Natural killer cell (primary cell): ENCODE data around the gene PLEKHJ1. TPM values are rescaled to one million over a fixed set of nuclear protein-coding genes. Genes with fewer than 3 reads are reported as not detected.

Experiments
- ATAC-seq, 3 donors: fragments of 150-1000 bp in 2 of 3; fragments of 200-7000 bp in 1 of 3; cut with Tn5 transposase; 1 replicate in 1 of 3; 2 replicates in 2 of 3; pipeline ENCODE4 v1.10.0; 2021; ENCODE audit warnings: mild to moderate bottlenecking in 2 of 3, moderate library complexity in 2 of 3
- DNase-seq, 2 donors: peaks; one replicate each; pipeline versions ENCODE4 v3.0.0 to v3.0.0-alpha.2; 2013 to 2021; ENCODE audit warnings: mixed read lengths in 1 of 2
- H3K27ac ChIP-seq: one replicate; pipeline ENCODE4 v1.5.1; 2013; ENCODE audit warnings: mild to moderate bottlenecking, low read length
- H3K27me3 ChIP-seq: one replicate; pipeline ENCODE4 v1.6.1; 2013; ENCODE audit warnings: low read length; ENCODE audit not compliant: control insufficient read depth, insufficient read depth
- H3K36me3 ChIP-seq: one replicate; pipeline ENCODE4 v1.6.1; 2013; ENCODE audit warnings: low read length; ENCODE audit not compliant: control insufficient read depth, insufficient read depth
- H3K4me1 ChIP-seq: one replicate; pipeline ENCODE4 v1.6.1; 2013; ENCODE audit warnings: low read length; ENCODE audit not compliant: control insufficient read depth, insufficient read depth
- H3K4me3 ChIP-seq: one replicate; pipeline ENCODE4 v1.5.1; 2013; ENCODE audit warnings: low read length
- H3K9me3 ChIP-seq: one replicate; pipeline ENCODE4 v1.6.1; 2013; ENCODE audit warnings: low read length; ENCODE audit not compliant: control insufficient read depth, insufficient read depth
- H3K27ac Mint-ChIP-seq, 2 donors: one replicate each; pipeline ENCODE4 v1.8.0; 2022; ENCODE audit warnings: mild to moderate bottlenecking in 2 of 2, mixed read lengths in 2 of 2, moderate library complexity in 1 of 2
- H3K27me3 Mint-ChIP-seq, 2 donors: one replicate each; pipeline ENCODE4 v1.8.0; 2022; ENCODE audit warnings: low read depth in 2 of 2, mixed read lengths in 2 of 2
- H3K36me3 Mint-ChIP-seq: one replicate; pipeline ENCODE4 v1.8.0; 2022; ENCODE audit warnings: mixed read lengths
- H3K4me1 Mint-ChIP-seq, 2 donors: one replicate each; pipeline ENCODE4 v1.8.0; 2022; ENCODE audit warnings: mixed read lengths in 2 of 2
- H3K4me3 Mint-ChIP-seq: one replicate; pipeline ENCODE4 v1.8.0; 2022; ENCODE audit warnings: mild to moderate bottlenecking, moderate library complexity, mixed read lengths
- H3K9me3 Mint-ChIP-seq, 2 donors: one replicate each; pipeline ENCODE4 v1.8.0; 2022; ENCODE audit warnings: mixed read lengths in 2 of 2
- WGBS: methylation state at CpG from one replicate; pipeline ENCODE4 v1.1.7; 2013; ENCODE audit warnings: missing lambda C conversion rate; ENCODE audit not compliant: insufficient coverage; 5-methylcytosine and 5-hydroxymethylcytosine counted together
- intact Hi-C: fragments of 100-400 bp; cut with micrococcal nuclease; formaldehyde crosslinking; loops from one replicate; pipeline ENCODE4 v1.14.2; 2022
- total RNA-seq, 4 donors: library from RNA; stranded (reverse); fragments of 120-200 nt in 1 of 4; gene quantifications; one replicate each; pipeline versions ENCODE4 v1.2.3 to v1.2.4, GENCODE V29; 2013 to 2022
- TF ChIP-seq, protein P1 (sequence below): fragments of 200-600 bp; IDR thresholded peaks from one replicate; pipeline ENCODE4 v1.8.0; 2022; ENCODE audit warnings: antibody characterized with exemption

PLEKHJ1 gene
- total RNA-seq, 3 donors from 2014 or later (not counting 1 experiment from before 2014, with no cell fraction given) = 36.7 to 45.8 (median 44.7) TPM

DNA sequence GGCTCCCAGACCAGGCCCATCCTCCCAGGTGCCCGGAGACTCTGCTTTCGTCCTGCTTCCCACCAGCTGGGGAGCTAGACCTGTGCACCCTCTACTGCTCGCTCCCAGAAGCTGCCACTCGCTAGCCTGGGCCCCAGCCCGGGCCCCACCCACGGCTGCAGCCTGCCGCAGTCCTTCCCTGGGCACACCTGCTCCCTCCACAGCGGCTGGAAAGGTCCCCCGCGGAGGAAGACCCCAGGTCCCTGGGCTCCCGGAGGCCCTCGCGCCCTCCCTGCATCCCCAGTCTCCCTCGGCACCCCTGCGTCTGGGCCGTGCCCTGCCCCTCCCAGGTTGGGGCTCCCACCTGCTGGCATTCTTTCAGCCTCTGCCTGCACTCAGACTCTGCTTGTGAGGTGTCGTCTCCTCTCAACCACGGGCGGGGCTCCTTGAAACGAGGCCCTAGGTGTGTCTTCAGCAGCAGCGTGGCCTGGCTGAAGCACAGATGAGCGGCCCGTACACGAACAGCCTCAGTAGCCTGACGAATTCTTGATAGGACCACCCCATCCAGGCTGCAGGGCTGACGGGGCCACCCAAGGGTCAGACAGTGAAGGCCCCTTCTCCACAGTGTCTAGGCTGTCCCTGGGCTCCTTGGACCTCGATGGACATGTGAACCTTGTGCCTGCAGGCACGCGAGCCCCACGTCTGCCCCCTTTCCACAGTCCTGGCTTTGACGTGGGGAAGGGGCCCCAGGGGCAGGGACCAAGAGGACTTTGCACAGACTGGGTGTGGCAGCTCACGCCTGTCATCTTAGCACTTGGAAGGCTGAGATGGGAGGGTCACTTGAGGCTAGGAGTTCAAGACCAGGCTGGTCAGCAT is 44.4 kb downstream of the PLEKHJ1 start:
- TF ChIP-seq, protein P1, sequence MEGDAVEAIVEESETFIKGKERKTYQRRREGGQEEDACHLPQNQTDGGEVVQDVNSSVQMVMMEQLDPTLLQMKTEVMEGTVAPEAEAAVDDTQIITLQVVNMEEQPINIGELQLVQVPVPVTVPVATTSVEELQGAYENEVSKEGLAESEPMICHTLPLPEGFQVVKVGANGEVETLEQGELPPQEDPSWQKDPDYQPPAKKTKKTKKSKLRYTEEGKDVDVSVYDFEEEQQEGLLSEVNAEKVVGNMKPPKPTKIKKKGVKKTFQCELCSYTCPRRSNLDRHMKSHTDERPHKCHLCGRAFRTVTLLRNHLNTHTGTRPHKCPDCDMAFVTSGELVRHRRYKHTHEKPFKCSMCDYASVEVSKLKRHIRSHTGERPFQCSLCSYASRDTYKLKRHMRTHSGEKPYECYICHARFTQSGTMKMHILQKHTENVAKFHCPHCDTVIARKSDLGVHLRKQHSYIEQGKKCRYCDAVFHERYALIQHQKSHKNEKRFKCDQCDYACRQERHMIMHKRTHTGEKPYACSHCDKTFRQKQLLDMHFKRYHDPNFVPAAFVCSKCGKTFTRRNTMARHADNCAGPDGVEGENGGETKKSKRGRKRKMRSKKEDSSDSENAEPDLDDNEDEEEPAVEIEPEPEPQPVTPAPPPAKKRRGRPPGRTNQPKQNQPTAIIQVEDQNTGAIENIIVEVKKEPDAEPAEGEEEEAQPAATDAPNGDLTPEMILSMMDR = no peak
- Histone ChIP-seq H3K9me3 (no peaks in the 10 kb centered on the region), H3K27me3 (no peaks in the 10 kb centered on the region), H3K27ac (no peak overlapping the region), H3K4me1 (peaks cover 20% of the 10 kb centered on the region), H3K4me3 (no peak overlapping the region), H3K36me3 (peaks cover 51% of the 10 kb centered on the region)
- no peaks in the 10 kb centered on the region for H3K36me3 Mint-ChIP-seq
- DNase-seq (no peak), ATAC-seq (no peak)
- intact Hi-C loops = no loop called here
- no peak overlapping the region for H3K4me3 Mint-ChIP-seq
- no peaks in the 10 kb centered on the region for H3K9me3 Mint-ChIP-seq
- H3K4me1 Mint-ChIP-seq = peaks cover 10 to 14% of the 10 kb centered on the region in 2 donors
- whole genome bisulfite sequencing = 90% methylated on average over 32 of the region's 32 CpGs
- H3K27ac Mint-ChIP-seq = no peak overlapping the region
- no peaks in the 10 kb centered on the region for H3K27me3 Mint-ChIP-seq

DNA sequence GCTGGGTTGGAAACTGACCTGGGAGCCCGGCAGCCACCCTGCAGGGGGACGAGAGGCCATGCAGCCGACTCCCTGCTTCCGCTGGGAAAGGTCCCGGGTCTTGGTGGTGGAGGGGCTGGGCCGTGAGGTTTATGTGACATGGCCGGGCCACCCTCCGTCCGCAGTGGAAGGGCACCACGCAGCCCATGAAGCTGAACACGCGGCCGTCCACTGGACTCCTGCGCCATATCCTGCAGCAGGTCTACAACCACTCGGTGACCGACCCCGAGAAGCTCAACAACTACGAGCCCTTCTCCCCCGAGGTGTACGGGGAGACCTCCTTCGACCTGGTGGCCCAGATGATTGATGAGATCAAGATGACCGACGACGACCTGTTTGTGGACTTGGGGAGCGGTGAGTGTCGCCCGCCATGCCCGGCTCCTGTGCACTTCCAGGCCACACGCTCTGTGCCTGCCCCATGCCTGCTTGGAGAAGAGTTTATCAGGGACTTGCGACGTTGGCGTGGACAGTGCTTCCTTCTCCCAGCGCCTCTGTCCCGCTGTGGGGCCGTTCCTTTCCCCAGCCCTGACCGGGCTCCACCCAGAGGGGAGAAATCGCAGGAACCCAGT is 45.2 kb downstream of the PLEKHJ1 start:
- TF ChIP-seq, protein P1 = no peak
- H3K27me3 Mint-ChIP-seq = no peaks in the 10 kb centered on the region
- DNase-seq (no peak), ATAC-seq (no peak)
- Histone ChIP-seq H3K27ac (no peak overlapping the region), H3K36me3 (peaks cover 57% of the 10 kb centered on the region), H3K9me3 (no peaks in the 10 kb centered on the region), H3K27me3 (no peaks in the 10 kb centered on the region), H3K4me3 (no peak overlapping the region), H3K4me1 (peaks cover 20% of the 10 kb centered on the region)
- intact Hi-C loops = no loop called here
- H3K4me1 Mint-ChIP-seq = peaks cover 10 to 12% of the 10 kb centered on the region in 2 donors
- no peaks in the 10 kb centered on the region for H3K9me3 Mint-ChIP-seq
- no peaks in the 10 kb centered on the region for H3K36me3 Mint-ChIP-seq
- no peak overlapping the region for H3K27ac Mint-ChIP-seq
- WGBS = 98% methylated on average over 37 of the region's 37 CpGs
- no peak overlapping the region for H3K4me3 Mint-ChIP-seq

DNA sequence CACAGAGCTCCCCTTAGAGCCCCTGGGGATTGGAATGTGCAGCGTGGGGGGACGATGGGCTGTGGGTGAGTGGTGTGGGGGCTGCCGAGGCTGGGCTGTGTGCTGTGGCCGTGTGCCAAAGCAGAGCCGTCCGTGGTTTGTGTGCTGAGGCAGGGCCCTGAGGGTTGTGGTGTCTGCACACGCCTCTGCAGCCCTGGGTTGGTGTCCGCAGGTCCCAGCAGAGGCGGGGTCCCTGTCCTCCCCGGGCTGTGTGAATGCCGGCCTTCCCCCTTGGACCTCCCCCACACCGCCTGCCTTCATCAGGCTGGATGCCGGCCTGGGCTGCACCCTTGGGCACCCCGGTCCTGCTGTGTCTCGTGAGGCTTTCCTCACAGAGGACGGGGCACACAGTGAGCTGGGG is 46.2 kb downstream of the PLEKHJ1 start:
- Mint-ChIP-seq H3K4me3 (no peak overlapping the region), H3K27me3 (no peaks in the 10 kb centered on the region), H3K9me3 (no peaks in the 10 kb centered on the region), H3K36me3 (no peaks in the 10 kb centered on the region), H3K4me1 (peaks cover 13 to 16% of the 10 kb centered on the region in 2 donors), H3K27ac (peak overlapping the region; percentile 16 to 62)
- H3K9me3 ChIP-seq = no peaks in the 10 kb centered on the region
- intact Hi-C loops = no loop called here
- peaks cover 51% of the 10 kb centered on the region for H3K36me3 ChIP-seq
- TF ChIP-seq, protein P1 = no peak
- ATAC-seq (peak in 2 of 3 donors; percentile 26 to 30), DNase-seq (no peak)
- no peak overlapping the region for H3K4me3 ChIP-seq
- H3K4me1 ChIP-seq = peaks cover 20% of the 10 kb centered on the region
- no peaks in the 10 kb centered on the region for H3K27me3 ChIP-seq
- H3K27ac ChIP-seq = no peak overlapping the region
- WGBS = 48% methylated on average over 16 of the region's 16 CpGs
